CD4-positive, alpha-beta T cell treated with Interleukin-4 for 1 hour (primary cell): ENCODE measurements around the gene CD8B2.
"Not testable (repeated sequence)": the region's sequence is repeated elsewhere in the genome, so short reads cannot be mapped to it uniquely, and the experiment has no call there.

Experiments
- DNase-seq, 2 donors: peaks; one replicate each; pipeline ENCODE4 v3.0.0-alpha.2; 2020 to 2022

The CD8B2 gene

GRCh38 chr2:106513391-106513790 lies 26.2 kb downstream of the CD8B2 start:
- DNase-seq = not testable (repeated sequence)

DNA sequence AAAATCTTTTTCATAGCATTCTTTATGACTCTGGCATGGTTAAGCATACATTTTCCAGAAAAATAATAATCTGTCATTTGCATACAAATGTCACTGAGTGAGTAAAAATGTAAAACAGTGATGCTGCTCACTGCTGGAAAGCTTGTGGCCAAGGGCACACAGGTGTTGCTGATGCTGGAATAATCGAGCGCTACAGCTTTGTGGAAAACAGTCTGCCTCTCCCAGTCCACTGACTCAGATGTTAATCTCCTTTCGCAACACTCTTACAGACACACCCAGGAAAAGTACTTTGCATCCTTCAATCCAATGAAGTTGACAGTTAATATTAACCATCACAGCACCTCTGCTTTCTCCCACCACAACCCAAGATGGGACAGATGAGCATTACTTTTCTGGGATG lies 27.7 kb downstream of the CD8B2 start:
- not testable (repeated sequence) for DNase-seq

DNA sequence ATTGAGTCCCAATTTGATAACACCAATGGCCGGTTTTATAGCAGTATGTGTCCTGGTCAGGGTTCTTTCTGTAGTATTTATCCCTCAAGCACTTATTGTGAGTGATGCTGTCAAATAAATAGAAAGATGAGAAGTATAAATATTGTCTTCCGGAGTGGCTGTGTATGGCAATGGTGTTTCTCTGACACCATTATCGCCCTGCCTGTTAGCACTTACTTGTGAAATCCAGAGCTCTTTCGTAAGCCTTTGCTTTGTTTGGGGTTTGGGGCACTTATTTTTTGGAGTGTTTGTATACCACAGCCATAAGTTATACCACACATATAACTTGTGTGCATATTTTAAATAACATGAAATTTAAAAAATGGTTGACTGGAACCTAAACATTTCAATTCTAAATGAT lies 29.3 kb downstream of the CD8B2 start:
- no peak for DNase-seq

DNA sequence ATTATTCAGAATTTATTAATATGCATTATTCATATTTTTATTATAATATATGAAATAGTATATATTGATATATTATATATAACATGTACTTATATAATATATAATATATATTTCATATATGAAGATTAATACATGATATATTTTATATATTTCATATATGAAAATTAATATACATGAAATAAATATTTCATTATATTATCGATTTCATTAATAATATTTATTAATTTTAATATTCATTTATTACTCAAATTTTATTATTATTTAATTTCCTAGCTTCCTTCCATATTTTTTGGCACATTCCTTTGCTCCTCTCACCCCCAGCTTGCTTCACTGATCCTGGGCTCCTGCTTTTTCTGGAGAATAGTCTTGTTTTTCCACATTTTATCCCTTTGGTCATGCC lies 29.7 kb downstream of the CD8B2 start:
- DNase-seq = no peak

DNA sequence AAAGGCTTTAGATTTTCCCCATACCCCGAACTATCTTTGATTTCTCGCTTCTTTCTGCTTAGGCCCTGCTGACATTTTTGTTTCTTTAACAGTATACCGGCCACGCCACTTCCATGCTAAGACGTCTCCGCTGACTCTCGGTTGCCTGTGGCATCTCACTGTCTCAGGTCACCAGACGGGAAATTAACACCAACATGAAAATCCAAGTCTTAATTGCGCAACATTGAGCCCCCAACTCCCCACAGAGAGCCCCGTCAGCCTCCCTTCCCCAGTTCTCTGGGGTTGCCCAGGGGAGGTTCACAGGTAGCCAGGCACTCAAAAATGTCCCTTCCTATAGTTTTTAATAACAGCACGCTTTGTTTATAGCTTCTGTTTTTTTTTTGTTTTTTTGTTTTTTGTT lies 30.2 kb downstream of the CD8B2 start:
- DNase-seq = no peak

DNA sequence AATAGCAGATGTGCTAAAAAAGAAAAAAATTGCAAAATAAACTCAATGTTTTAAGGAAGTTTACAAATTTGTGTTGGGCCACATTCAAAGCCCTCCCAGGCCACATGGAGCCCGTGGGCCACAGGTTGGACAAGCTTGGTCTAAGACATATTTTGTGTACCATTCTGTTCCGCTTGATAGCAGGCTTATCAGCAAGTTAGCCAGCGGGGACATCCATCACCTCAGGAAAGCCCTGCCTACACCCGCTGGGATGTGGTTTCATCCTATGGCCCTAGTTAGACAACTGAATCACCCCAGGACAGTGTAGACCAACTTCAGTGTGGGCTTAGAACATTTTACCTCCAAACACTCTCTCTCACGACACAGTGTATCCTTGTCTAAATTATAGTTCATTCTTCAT lies 32.6 kb downstream of the CD8B2 start:
- no peak for DNase-seq

DNA sequence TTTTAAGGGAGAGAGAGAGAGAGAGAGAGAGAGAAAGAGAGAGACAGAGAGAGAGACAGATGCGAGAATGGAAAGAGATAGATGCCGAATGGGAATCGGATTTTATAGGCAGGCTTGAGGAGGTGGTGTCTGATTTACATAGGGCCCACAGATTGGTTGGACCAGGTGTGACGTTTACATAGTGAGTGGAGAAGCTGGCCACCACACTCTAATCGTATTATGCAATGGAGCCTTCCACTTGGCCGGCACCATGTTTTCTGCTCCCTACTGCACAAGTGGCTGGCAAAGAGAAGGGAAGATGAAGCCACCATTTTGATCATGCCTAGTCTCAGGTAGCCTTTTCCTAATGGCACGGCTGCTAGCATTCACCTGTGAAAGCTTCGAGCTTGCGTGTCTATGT lies 33.9 kb downstream of the CD8B2 start:
- no peak for DNase-seq

- no peak for DNase-seq
Measured at GRCh38 chr2:106523976-106524665, 37.0 kb downstream of the CD8B2 start.

DNA sequence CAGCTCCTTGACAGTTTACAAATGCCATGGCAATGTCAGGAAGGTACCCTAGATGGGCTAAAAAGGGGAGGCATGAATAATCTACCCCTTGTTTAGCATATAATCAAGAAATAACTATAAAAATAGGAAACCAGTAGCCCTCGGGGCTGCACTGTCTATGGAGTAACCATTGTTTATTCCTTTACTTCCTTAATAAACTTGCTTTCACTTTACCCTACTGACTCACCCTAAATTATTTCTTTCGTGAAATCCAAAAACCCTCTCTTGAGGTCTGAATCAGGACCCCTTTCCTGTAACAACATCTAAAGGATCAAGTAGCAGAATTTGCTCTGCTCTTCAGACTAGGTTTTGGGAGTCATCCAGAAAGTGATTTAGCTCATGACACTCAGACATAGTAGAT lies 43.7 kb downstream of the CD8B2 start:
- no peak for DNase-seq

DNA sequence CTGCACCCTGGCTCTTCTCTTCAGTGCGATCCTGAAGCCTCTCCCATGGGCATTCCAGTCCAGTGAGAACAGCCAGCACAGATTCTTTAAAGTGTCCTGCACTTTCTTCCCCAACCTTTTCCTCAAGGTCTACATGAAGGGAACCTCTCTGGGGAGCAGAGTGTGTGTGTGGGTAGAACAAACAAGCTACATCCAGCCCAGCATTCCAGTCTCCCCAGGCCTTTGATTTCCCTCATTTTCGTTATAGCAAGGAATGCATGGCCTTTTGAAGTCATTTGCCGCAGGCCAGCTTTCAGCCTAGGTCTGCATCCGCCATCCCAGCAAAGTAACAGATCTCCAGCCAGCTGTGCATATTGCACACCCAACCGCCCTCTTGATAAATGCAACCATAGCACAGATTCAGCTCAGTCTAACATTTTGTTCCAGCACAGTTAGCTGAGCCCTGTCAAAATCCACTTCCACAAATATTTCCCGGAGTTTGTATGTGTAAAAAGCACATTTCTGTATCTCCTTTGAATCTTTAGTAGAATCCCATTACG lies 44.6 kb downstream of the CD8B2 start:
- DNase-seq = no peak

DNA sequence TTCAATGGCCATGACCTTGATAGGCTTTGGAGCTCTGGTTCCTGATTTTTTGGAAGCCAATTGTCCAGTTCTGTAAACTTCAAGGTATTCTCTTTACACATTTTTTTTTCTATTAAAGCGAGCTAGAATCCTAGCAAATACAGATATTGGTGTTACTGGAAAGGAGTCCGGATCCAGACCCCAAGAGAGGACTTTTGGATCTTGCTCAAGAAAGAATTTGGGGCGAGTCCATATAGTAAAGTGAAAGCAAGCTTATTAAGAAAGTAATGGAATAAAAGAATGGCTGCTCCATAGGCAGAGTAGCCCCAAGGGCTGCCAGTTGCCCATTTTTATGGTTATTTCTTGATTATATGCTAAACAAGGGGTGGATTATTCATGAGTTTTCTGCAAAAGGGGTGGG lies 45.1 kb downstream of the CD8B2 start:
- DNase-seq = no peak

- DNase-seq = no peak
Measured at GRCh38 chr2:106534471-106534870, 47.3 kb downstream of the CD8B2 start.

- no peak for DNase-seq
Measured at GRCh38 chr2:106536490-106536889, 49.3 kb downstream of the CD8B2 start.

GRCh38 chr2:106537047-106537446 lies 49.9 kb downstream of the CD8B2 start:
- DNase-seq = peak; percentile 27 to 66

DNA sequence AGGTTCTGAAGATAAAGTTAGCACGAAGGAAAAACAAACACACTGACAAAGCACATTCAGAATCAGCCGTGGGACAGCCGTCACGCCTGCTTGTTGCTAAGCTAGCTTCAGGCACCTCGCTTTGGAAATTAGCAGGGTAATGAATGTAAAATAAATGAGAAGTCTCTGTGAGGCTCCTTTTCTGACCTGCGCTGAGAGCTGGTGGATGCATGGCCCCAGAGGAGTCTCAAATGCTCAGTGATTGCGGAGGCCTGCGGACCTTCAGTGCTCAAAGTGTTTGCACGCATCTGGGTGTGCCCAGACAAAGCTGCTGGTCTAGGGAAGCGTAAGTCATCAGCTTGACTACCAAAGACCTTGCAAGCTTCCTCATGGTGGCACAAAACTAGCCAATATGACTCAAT lies 50.6 kb downstream of the CD8B2 start:
- DNase-seq = peak in 1 of 2 donors; percentile 33

DNA sequence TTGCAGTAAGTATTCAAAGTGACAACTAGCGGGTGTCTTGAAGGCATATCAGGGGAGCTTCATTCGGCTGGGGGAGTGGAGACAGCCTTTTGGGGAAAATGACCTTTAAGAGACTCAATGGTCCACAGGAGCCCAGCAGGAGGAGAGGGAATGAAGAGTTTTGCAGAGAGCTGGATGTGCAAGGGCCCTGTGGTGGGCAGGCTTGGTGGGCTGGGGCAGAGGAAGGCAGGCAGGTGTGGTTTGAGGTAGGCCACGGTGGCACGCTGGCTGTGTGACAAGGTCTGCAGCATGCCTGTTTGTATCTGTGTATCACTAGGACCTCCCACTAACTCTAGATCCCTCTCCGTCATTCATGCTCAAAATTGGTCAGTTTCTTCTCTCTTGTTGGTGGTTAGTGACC lies 53.7 kb downstream of the CD8B2 start:
- DNase-seq = no peak

- DNase-seq = no peak
Measured at GRCh38 chr2:106541333-106541732, 54.2 kb downstream of the CD8B2 start.

DNA sequence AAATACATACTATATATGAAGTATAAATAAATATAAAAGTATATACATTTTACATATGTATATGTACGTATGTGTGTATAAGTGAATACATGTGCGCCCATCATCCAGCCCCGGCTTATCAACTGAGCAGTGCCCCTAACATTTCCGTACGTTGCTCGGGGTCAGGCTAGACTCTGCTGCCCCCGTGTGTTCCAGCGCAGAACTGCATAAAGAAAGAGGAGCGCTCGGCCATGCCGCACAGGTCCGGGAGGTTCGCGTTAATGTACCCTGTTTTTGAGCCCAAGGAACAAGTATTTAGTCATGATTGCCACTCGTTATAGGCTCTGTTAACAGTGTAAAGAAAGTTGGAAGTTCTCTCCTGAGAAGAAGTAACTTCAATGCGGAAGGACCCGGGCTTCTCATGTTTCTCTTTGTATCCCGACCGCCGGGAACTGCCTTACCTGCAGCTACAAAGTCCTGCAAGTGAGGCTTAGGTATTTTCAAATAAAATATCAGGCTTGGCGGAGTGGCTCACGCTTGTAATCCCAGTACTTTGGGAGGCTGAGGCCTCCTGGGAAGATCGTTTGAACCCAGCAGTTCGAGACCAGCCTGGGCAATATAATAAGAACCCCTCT lies 55.7 kb downstream of the CD8B2 start:
- peak; percentile 71 to 72 for DNase-seq

DNA sequence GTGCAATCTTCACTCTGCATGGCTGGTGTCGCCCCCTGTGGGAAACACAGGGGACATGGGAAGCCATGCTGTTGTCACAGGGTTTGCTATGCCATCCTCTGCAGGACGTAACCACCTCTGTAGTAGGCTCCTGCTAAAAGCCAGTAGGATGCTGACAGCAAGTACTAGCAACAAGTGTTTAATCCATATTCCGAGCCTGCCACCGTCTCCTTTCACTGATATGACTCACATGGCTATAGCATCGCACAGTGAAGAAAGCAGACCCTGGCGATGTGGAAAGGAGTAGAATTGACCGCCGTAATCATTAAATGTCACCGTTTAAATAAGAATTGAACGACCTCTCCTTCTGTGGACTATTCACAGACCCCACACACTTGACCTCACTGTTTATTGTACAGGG lies 57.8 kb downstream of the CD8B2 start:
- DNase-seq = no peak

DNA sequence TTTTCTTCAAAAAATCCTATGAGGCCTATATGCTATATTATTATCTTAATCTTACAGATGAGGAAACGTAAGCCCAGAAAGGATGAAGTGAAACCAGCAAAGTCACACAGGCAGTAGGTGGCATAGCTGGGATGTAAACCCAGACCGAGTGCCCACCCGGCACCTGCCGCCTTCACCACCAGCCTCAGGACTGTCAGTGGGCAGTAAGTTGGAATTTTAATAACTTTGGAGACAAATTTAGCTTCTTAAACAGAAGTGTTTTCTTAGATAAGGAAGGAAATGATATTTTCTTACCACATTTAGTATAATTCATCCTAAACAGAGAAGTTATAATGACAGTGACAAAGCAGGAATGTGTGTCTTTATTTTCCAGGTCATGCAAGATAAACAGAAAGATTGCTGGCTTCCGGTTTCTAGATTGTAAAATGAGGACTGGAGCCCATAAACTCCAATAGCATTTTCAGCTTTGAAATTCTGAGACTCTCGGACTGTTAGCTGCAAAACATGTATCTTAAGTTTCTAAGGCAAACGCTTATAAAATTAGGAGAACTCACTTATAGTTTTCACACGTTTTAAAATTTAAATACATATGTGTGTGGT lies 59.3 kb downstream of the CD8B2 start:
- no peak for DNase-seq

DNA sequence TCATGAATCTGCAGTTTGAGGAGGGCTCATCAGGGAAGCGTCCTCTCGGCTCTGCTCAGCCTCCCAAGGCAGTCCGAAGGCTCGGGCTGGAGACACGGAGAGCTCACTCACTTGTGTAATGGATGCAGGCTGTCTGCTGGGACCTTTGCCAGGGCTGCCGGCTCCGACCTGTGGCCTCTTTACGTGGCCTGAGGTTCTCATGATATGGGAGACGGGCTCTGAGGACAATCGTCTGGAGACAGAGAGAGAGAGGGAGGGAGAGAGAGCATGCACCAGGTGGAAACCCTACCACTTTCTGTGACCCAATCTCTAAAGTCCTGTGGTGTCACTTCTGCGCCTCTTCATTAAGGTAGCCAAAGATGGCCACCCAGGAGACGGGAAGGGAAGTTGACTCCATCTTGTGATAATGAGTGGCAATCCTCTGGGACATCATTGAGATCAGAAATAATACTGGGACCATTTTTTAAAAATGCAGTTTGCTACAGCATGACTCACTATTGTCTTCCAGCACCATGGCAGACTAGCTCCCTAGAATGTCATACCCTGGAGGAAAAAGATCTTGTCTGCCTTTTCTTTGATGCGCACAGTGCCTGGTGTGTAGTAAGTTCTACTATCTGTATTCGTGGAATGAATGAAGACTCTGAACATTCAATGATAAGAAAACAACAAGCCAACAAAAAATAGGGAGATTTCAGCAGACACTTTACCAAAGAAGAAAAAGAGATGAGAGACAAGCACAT lies 60.2 kb downstream of the CD8B2 start:
- DNase-seq = no peak

GRCh38 chr2:106551417-106552130 lies 64.4 kb downstream of the CD8B2 start:
- no peak for DNase-seq

GRCh38 chr2:106552921-106553320 lies 65.8 kb downstream of the CD8B2 start:
- no peak for DNase-seq
